Measurements from ENCODE around the gene GAS2L2.

- TF ChIP-seq CTCF (IDR thresholded peaks at IDR 0.05), result no peak
- no peak for TF ChIP-seq EZH2phosphoT487 (IDR thresholded peaks at IDR 0.05)
Measured at GRCh38 chr17:35705230-35705629, 47.8 kb downstream of the GAS2L2 start.

Measured in neural progenitor cell (in vitro differentiated cells).